ENCODE results near the gene MS4A3.

The MS4A3 gene

DNA sequence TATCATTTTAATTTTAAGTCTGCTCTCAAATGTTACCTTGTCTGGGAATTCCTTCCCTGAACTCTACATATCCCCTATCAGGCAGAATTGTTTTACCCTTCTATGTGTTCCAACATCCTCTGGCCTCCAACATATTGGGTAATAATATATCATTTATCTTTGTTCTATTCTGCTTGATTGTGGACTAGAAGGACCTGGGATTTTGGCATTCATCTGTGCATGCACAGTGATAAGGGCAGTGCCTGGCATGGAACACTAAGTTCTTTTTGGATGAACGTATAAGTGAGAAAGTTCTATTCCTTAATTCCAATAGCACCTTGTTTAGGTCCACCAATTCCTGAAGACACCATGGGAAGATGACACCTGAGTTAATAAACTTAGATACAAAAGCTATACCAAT is 30.8 kb downstream of the MS4A3 start:
- Histone ChIP-seq H3K4me1 (ENCODE audit: control insufficient read depth, insufficient read depth, low read depth, low read length) (no peaks in the 10 kb centered on the region), H3K79me1 (replicated peaks; ENCODE audit: low read length, poor library complexity, severe bottlenecking) (no peaks in the 10 kb centered on the region), H3K9ac (ENCODE audit: low read length) (no peak overlapping the region), H3K23ac (ENCODE audit: low read length in 2 of 2) (no peak overlapping the region), H3K9me3 (ENCODE audit: control insufficient read depth, low read length) (no peaks in the 10 kb centered on the region), H2BK120ac (ENCODE audit: low read depth, low read length) (no peak overlapping the region), H3K36me3 (ENCODE audit: control insufficient read depth in 1 of 2, insufficient read depth in 2 of 2, low read depth in 1 of 2, low read length in 2 of 2) (no peaks in the 10 kb centered on the region), H3K27me3 (ENCODE audit: control insufficient read depth in 1 of 2, insufficient read depth in 1 of 2, low read length in 2 of 2) (no peaks in the 10 kb centered on the region), H2AFZ (ENCODE audit: low read depth, low read length) (no peak overlapping the region), H2BK12ac (ENCODE audit: low read length in 2 of 2) (no peak overlapping the region), H4K8ac (ENCODE audit: low read length) (no peak overlapping the region), H2BK15ac (ENCODE audit: low read depth, poor library complexity, severe bottlenecking) (no peak overlapping the region), H2AK5ac (ENCODE audit: low read length, severe bottlenecking) (no peak overlapping the region), H3K4me2 (ENCODE audit: low read length, poor library complexity, severe bottlenecking) (no peak overlapping the region), H3K14ac (ENCODE audit: low read length in 2 of 2) (no peak overlapping the region), H3K18ac (ENCODE audit: low read depth in 1 of 2, low read length in 2 of 2) (no peak overlapping the region), H2BK5ac (ENCODE audit: low read depth, low read length, poor library complexity, severe bottlenecking) (no peak overlapping the region), H3K4me3 (ENCODE audit: insufficient read depth in 1 of 2, low read depth in 1 of 2, low read length in 2 of 2) (no peak overlapping the region), H4K91ac (ENCODE audit: low read length) (no peak overlapping the region), H3K4ac (ENCODE audit: low read depth in 1 of 2, low read length in 2 of 2) (no peak overlapping the region), H3K27ac (ENCODE audit: low read length, poor library complexity, severe bottlenecking) (no peak overlapping the region)
- no CpG with 5 or more reads among the region's 1 CpG for WGBS
- no peak for DNase-seq

DNA sequence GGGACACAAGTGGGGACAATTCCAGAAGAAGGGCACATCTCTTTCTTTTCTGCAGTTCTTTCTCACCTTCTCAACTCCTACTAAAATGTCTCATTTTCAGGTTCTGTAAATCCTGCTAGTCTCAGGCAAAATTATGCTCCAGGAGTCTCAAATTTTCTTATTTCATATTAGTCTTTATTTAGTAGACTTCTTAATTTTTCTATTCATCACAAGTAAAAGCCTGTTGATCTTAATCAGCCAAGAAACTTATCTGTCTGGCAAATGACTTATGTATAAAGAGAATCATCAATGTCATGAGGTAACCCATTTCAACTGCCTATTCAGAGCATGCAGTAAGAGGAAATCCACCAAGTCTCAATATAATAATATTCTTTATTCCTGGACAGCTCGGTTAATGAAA is 31.9 kb downstream of the MS4A3 start, which contains the start of gene MS4A2:
Gene MS4A2, plus strand, starts transcription at position 301 of the 400 bp plus-strand sequence. CDS start 102 bp downstream, outside the sequence.
- no peak within 1 kb of the TSS for H3K4ac ChIP-seq (ENCODE audit: low read depth in 1 of 2, low read length in 2 of 2)
- H3K79me1 ChIP-seq (replicated peaks; ENCODE audit: low read length, poor library complexity, severe bottlenecking), result no peaks in the 10 kb centered on the region
- no peak within 1 kb of the TSS for H2AFZ ChIP-seq (ENCODE audit: low read depth, low read length)
- no peak within 1 kb of the TSS for H3K4me3 ChIP-seq (ENCODE audit: insufficient read depth in 1 of 2, low read depth in 1 of 2, low read length in 2 of 2)
- H3K9me3 ChIP-seq (ENCODE audit: control insufficient read depth, low read length), result no peaks in the 10 kb centered on the region
- no peak for DNase-seq
- no peak within 1 kb of the TSS for H3K4me2 ChIP-seq (ENCODE audit: low read length, poor library complexity, severe bottlenecking)
- H2AK5ac ChIP-seq (ENCODE audit: low read length, severe bottlenecking), result no peak within 1 kb of the TSS
- no peak within 1 kb of the TSS for H3K9ac ChIP-seq (ENCODE audit: low read length)
- no peaks in the 10 kb centered on the region for H3K27me3 ChIP-seq (ENCODE audit: control insufficient read depth in 1 of 2, insufficient read depth in 1 of 2, low read length in 2 of 2)
- no peak within 1 kb of the TSS for H4K8ac ChIP-seq (ENCODE audit: low read length)
- no peak within 1 kb of the TSS for H2BK5ac ChIP-seq (ENCODE audit: low read depth, low read length, poor library complexity, severe bottlenecking)
- no peak within 1 kb of the TSS for H3K27ac ChIP-seq (ENCODE audit: low read length, poor library complexity, severe bottlenecking)
- H3K18ac ChIP-seq (ENCODE audit: low read depth in 1 of 2, low read length in 2 of 2), result no peak within 1 kb of the TSS
- H2BK12ac ChIP-seq (ENCODE audit: low read length in 2 of 2), result no peak within 1 kb of the TSS
- H2BK120ac ChIP-seq (ENCODE audit: low read depth, low read length), result no peak within 1 kb of the TSS
- H4K91ac ChIP-seq (ENCODE audit: low read length), result no peak within 1 kb of the TSS
- no peaks in the 10 kb centered on the region for H3K36me3 ChIP-seq (ENCODE audit: control insufficient read depth in 1 of 2, insufficient read depth in 2 of 2, low read depth in 1 of 2, low read length in 2 of 2)
- WGBS, result 78% methylated on average over 1 of the region's 1 CpG
- no peak within 1 kb of the TSS for H2BK15ac ChIP-seq (ENCODE audit: low read depth, poor library complexity, severe bottlenecking)
- H3K4me1 ChIP-seq (ENCODE audit: control insufficient read depth, insufficient read depth, low read depth, low read length), result no peaks in the 10 kb centered on the region
- no peak within 1 kb of the TSS for H3K23ac ChIP-seq (ENCODE audit: low read length in 2 of 2)
- H3K14ac ChIP-seq (ENCODE audit: low read length in 2 of 2), result no peak within 1 kb of the TSS

DNA sequence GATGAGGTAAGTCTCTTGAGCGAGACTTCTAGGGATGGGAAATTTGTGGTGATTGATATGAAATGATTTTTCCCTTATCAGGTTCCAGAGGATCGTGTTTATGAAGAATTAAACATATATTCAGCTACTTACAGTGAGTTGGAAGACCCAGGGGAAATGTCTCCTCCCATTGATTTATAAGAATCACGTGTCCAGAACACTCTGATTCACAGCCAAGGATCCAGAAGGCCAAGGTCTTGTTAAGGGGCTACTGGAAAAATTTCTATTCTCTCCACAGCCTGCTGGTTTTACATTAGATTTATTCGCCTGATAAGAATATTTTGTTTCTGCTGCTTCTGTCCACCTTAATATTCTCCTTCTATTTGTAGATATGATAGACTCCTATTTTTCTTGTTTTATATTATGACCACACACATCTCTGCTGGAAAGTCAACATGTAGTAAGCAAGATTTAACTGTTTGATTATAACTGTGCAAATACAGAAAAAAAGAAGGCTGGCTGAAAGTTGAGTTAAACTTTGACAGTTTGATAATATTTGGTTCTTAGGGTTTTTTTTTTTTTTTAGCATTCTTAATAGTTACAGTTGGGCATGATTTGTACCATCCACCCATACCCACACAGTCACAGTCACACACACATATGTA is 39.1 kb downstream of the MS4A3 start:
- Histone ChIP-seq H4K91ac (ENCODE audit: low read length) (no peak overlapping the region), H3K4ac (ENCODE audit: low read depth in 1 of 2, low read length in 2 of 2) (no peak overlapping the region), H4K8ac (ENCODE audit: low read length) (no peak overlapping the region), H2AK5ac (ENCODE audit: low read length, severe bottlenecking) (no peak overlapping the region), H3K4me2 (ENCODE audit: low read length, poor library complexity, severe bottlenecking) (no peak overlapping the region), H2BK5ac (ENCODE audit: low read depth, low read length, poor library complexity, severe bottlenecking) (no peak overlapping the region), H3K27me3 (ENCODE audit: control insufficient read depth in 1 of 2, insufficient read depth in 1 of 2, low read length in 2 of 2) (no peaks in the 10 kb centered on the region), H3K4me3 (ENCODE audit: insufficient read depth in 1 of 2, low read depth in 1 of 2, low read length in 2 of 2) (no peak overlapping the region), H3K14ac (ENCODE audit: low read length in 2 of 2) (no peak overlapping the region), H3K18ac (ENCODE audit: low read depth in 1 of 2, low read length in 2 of 2) (no peak overlapping the region), H3K4me1 (ENCODE audit: control insufficient read depth, insufficient read depth, low read depth, low read length) (no peaks in the 10 kb centered on the region), H3K9me3 (ENCODE audit: control insufficient read depth, low read length) (no peaks in the 10 kb centered on the region), H2BK15ac (ENCODE audit: low read depth, poor library complexity, severe bottlenecking) (no peak overlapping the region), H3K23ac (ENCODE audit: low read length in 2 of 2) (no peak overlapping the region), H3K27ac (ENCODE audit: low read length, poor library complexity, severe bottlenecking) (no peak overlapping the region), H2AFZ (ENCODE audit: low read depth, low read length) (no peak overlapping the region), H3K79me1 (replicated peaks; ENCODE audit: low read length, poor library complexity, severe bottlenecking) (no peaks in the 10 kb centered on the region), H3K36me3 (ENCODE audit: control insufficient read depth in 1 of 2, insufficient read depth in 2 of 2, low read depth in 1 of 2, low read length in 2 of 2) (no peaks in the 10 kb centered on the region), H2BK12ac (ENCODE audit: low read length in 2 of 2) (no peak overlapping the region), H3K9ac (ENCODE audit: low read length) (no peak overlapping the region), H2BK120ac (ENCODE audit: low read depth, low read length) (no peak overlapping the region)
- 77% methylated on average over 3 of the region's 4 CpGs for WGBS
- no peak for DNase-seq

DNA sequence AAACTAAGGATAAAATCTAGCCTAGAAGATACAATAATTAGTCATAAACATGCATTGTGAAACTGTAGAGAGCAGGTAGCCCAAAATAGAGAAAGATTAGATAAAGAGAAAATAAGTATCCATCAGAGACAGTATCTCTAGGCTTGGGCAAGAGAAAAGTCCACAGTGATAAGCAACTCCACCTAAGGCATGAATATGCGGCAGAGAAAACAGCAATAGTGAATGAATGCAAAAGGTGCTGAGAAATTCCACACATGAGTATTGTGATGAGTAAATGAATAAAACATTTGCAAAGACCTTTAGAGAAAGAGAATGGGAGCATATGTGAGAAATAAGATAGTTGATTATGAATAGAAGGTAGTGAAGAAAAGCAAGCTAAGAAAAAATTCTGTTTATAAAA is 40.7 kb downstream of the MS4A3 start:
- Histone ChIP-seq H3K4me2 (ENCODE audit: low read length, poor library complexity, severe bottlenecking) (no peak overlapping the region), H2BK12ac (ENCODE audit: low read length in 2 of 2) (no peak overlapping the region), H3K4me3 (ENCODE audit: insufficient read depth in 1 of 2, low read depth in 1 of 2, low read length in 2 of 2) (no peak overlapping the region), H3K79me1 (replicated peaks; ENCODE audit: low read length, poor library complexity, severe bottlenecking) (no peaks in the 10 kb centered on the region), H3K9me3 (ENCODE audit: control insufficient read depth, low read length) (no peaks in the 10 kb centered on the region), H3K4ac (ENCODE audit: low read depth in 1 of 2, low read length in 2 of 2) (no peak overlapping the region), H3K9ac (ENCODE audit: low read length) (no peak overlapping the region), H3K23ac (ENCODE audit: low read length in 2 of 2) (no peak overlapping the region), H2BK120ac (ENCODE audit: low read depth, low read length) (no peak overlapping the region), H4K8ac (ENCODE audit: low read length) (no peak overlapping the region), H2BK15ac (ENCODE audit: low read depth, poor library complexity, severe bottlenecking) (no peak overlapping the region), H2AK5ac (ENCODE audit: low read length, severe bottlenecking) (no peak overlapping the region), H3K14ac (ENCODE audit: low read length in 2 of 2) (no peak overlapping the region), H2AFZ (ENCODE audit: low read depth, low read length) (no peak overlapping the region), H3K36me3 (ENCODE audit: control insufficient read depth in 1 of 2, insufficient read depth in 2 of 2, low read depth in 1 of 2, low read length in 2 of 2) (no peaks in the 10 kb centered on the region), H2BK5ac (ENCODE audit: low read depth, low read length, poor library complexity, severe bottlenecking) (no peak overlapping the region), H3K18ac (ENCODE audit: low read depth in 1 of 2, low read length in 2 of 2) (no peak overlapping the region), H3K27me3 (ENCODE audit: control insufficient read depth in 1 of 2, insufficient read depth in 1 of 2, low read length in 2 of 2) (no peaks in the 10 kb centered on the region), H3K4me1 (ENCODE audit: control insufficient read depth, insufficient read depth, low read depth, low read length) (no peaks in the 10 kb centered on the region), H3K27ac (ENCODE audit: low read length, poor library complexity, severe bottlenecking) (no peak overlapping the region), H4K91ac (ENCODE audit: low read length) (no peak overlapping the region)
- no peak for DNase-seq
- WGBS, result 95% methylated on average over 1 of the region's 1 CpG
